GM12891 (cell line): ENCODE results near the gene MIEF1.

Source experiments
- PAX5 ChIP-seq: IDR thresholded peaks from 2 replicates; pipeline ENCODE4 v1.6.1; 2011; ENCODE audit warnings: low read length, moderate library complexity, mild to moderate bottlenecking; ENCODE audit not compliant: insufficient read depth, severe bottlenecking
- POLR2A ChIP-seq: IDR thresholded peaks from 2 replicates; pipeline ENCODE4 v1.6.1; 2011; ENCODE audit warnings: low read depth, low read length, control low read depth
- POLR2AphosphoS5 ChIP-seq: IDR thresholded peaks from 2 replicates; pipeline ENCODE4 v1.6.1; 2011; ENCODE audit warnings: low read depth, low read length, control low read depth
- POU2F2 ChIP-seq: IDR thresholded peaks from 2 replicates; pipeline ENCODE4 v1.6.1; 2011; ENCODE audit warnings: low read depth, mild to moderate bottlenecking, control low read depth, low read length, moderate library complexity
- SPI1 ChIP-seq: IDR thresholded peaks from 2 replicates; pipeline ENCODE4 v1.6.1; 2011; ENCODE audit warnings: low read depth, low read length, control low read depth
- TAF1 ChIP-seq: IDR thresholded peaks from 2 replicates; pipeline ENCODE4 v1.6.1; 2011; ENCODE audit warnings: low read depth, low read length, control low read depth

DNA sequence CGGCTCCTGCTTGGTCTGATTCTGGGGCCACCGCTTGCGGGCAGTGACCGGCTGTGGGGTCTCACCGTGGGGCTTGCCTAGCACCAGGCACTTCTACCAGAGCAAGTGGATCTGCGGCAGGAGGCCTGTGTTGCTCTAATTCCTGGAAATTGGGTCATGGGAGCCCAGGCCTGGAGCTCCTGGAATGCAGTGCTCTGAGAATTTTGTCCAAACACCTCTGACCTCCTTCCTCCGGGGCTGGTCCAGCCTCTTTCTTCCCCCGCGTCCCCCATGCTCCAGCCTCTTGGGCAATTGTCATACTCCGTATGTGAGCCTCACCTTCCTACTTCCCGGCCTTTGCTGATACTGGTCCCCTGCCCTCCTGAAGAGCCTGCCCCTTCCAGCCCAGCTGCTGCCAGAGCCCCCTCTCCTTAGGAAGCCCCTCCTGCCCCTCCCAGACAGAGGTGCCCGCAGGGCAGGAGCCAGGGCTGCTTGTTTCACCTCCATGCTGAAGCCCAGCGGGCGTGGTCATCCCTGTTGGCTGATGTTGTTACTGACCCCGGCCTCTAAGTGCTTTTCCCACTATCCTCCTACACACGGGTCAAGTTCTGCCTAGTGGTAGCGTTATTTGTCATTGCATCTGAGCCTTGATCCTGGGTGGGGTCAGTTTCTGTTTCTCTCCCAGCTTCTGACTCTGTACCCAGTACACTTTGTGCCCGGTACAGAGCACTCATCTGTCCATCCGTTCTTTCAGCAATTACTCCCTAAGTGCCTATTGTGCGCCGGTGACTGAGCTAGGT, 35.7 kb upstream of the MIEF1 start:
- TF ChIP-seq POLR2AphosphoS5 (no peak), POLR2A (no peak), TAF1 (no peak), PAX5 (no peak), SPI1 (no peak), POU2F2 (no peak)
